ENCODE results near the gene KISS1. TPM values are rescaled to one million over a fixed set of nuclear protein-coding genes. Genes with fewer than 3 reads are reported as not detected.

KISS1 gene
- total RNA-seq, 6 donors from 2014 or later, result 0.91 to 6.5 TPM; not detected in 4

DNA sequence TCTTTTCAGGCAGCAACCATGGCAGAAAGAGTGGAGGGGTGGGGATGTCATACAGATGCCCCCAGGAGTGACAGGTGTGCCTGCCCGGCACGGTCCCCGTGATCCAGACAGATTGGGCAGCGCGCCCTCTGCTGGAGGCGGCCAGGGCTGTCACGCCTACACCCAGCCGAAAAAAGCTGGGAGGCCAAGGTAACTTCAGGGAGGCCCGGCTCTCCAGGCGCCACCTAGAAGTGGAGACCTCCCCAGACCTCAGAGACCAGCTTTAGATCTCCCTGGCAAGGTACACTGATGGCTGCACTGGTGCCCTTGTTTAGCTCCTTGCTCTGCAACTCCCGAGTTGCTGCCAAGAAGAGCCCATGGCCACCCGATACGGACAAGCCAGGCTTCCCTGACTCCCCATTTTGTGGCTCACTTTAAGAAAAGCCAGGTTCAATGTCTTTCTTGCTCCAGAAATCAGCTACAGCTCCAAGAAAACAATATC lies 10.9 kb upstream of the KISS1 start:
- Histone ChIP-seq H3K4me1 (peaks cover 0 to 5% (median 2%) of the 10 kb centered on the region in 4 donors), H3K27ac (no peak overlapping the region), H3K4me3 (no peak overlapping the region), H3K27me3 (no peaks in the 10 kb centered on the region), H3K36me3 (no peaks in the 10 kb centered on the region), H3K9me3 (no peaks in the 10 kb centered on the region)
- DNase-seq (peak; percentile 69 to 94), ATAC-seq (ENCODE audit: low FRiP score in 2 of 2) (peak; percentile 83 to 92)
- no peak for TF ChIP-seq EP300 (IDR thresholded peaks at IDR 0.05)
- TF ChIP-seq CTCF (IDR thresholded peaks at IDR 0.05), result peak; percentile 79 to 88 (median 85)
- WGBS, 2 donors, result 17 to 19% methylated on average over 9 to 13 of the region's 13 CpGs

DNA sequence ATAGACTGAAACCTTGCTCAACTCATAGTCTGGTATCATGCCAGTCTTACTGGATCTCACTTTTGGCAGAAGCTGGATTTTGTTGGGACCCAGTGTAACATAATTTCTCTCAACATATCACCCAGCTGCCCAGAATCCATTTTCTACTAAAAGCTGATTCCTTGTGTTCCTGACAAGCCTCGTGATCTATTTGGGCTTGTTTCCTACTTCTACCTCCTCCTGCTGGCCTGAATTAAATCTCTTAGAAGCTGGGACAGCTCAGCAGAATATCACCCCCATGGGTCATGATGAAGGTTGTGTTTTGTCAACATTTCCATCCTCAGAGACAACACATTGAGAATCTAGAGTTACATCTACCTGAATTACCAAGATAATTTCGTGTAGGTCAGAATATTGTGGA lies 9.8 kb upstream of the KISS1 start:
- no peak for ATAC-seq (ENCODE audit: low FRiP score in 2 of 2)
- Histone ChIP-seq H3K4me3 (no peak overlapping the region), H3K9me3 (no peaks in the 10 kb centered on the region), H3K27ac (no peak overlapping the region), H3K4me1 (peaks cover 0 to 5% (median 2%) of the 10 kb centered on the region in 4 donors), H3K27me3 (no peaks in the 10 kb centered on the region), H3K36me3 (no peaks in the 10 kb centered on the region)
- TF ChIP-seq EP300 (IDR thresholded peaks at IDR 0.05), result no peak
- no peak for TF ChIP-seq CTCF (IDR thresholded peaks at IDR 0.05)
- TF ChIP-seq POLR2A (IDR thresholded peaks at IDR 0.05), result no peak
- no peak for TF ChIP-seq POLR2AphosphoS5 (IDR thresholded peaks at IDR 0.05)
- 53 to 79% methylated on average over 2 of the region's 2 CpGs for WGBS, 2 donors
- no peak for DNase-seq

GRCh38 chr1:204205486-204205885 lies 9.2 kb upstream of the KISS1 start:
- H3K9me3 ChIP-seq, result no peaks in the 10 kb centered on the region
- DNase-seq, result no peak
- H3K27me3 ChIP-seq, result no peaks in the 10 kb centered on the region
- H3K4me3 ChIP-seq, result no peak overlapping the region
- no peak for ATAC-seq (ENCODE audit: low FRiP score in 2 of 2)
- no peaks in the 10 kb centered on the region for H3K36me3 ChIP-seq
- peaks cover 0 to 5% (median 2%) of the 10 kb centered on the region in 4 donors for H3K4me1 ChIP-seq
- H3K27ac ChIP-seq, result no peak overlapping the region
- TF ChIP-seq EP300 (IDR thresholded peaks at IDR 0.05), result no peak
- TF ChIP-seq POLR2A (IDR thresholded peaks at IDR 0.05), result no peak
- TF ChIP-seq POLR2AphosphoS5 (IDR thresholded peaks at IDR 0.05), result no peak
- no peak for TF ChIP-seq CTCF (IDR thresholded peaks at IDR 0.05)

DNA sequence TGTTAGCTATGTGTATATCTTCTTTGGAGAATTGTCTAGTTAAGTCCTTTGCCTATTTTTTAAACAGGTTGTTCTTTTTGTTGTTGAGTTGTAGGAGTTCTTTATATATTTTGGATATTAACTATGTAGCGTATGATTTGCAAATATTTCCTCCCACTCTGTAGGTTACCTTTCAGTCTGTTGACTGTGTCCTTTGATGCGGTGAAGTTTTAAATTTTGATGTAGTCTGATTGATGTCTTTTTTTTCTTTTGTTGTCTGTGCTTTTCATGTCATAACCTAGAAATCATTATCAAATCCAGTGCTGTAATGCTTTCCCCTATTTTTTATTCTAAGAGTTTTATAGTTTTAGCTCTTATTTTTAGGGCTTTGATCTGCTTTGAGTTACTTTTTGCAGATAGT lies 8.7 kb upstream of the KISS1 start:
- no peak overlapping the region for H3K4me3 ChIP-seq
- 90 to 94% methylated on average over 2 of the region's 2 CpGs for WGBS, 2 donors
- DNase-seq (no peak), ATAC-seq (ENCODE audit: low FRiP score in 2 of 2) (no peak)
- no peaks in the 10 kb centered on the region for H3K9me3 ChIP-seq
- H3K4me1 ChIP-seq, result peaks cover 0 to 5% (median 2%) of the 10 kb centered on the region in 4 donors
- TF ChIP-seq POLR2A (IDR thresholded peaks at IDR 0.05) (no peak), EP300 (IDR thresholded peaks at IDR 0.05) (no peak)
- H3K27ac ChIP-seq, result no peak overlapping the region
- H3K36me3 ChIP-seq, result no peaks in the 10 kb centered on the region
- no peaks in the 10 kb centered on the region for H3K27me3 ChIP-seq

DNA sequence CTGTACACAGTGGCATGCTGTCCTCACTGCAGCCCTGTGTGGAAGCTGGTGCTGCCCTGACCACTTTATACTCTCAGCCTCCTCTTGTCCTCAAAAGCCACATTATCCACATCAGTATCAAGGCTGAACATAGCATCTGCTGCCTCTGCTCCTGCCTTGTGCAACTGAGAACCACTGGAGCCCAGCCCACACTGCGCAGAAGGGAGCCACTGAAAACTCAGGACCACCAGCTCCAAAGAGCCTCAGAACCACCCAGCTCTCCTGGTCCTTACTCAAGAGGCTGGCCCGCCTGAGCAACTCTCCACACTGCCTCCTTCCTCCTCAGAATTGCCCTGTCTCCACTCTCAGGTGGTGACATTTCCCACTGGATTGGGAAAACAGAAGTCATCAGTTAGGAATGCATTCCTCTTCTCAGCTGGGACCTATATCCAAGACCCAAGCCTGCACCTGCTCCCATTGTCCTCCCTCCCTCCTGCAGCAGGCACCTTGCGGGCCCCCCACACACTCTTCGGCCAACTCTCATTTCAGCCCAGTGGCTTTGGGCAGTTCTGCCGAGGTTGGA lies 7.0 kb upstream of the KISS1 start:
- DNase-seq (no peak), ATAC-seq (ENCODE audit: low FRiP score in 2 of 2) (no peak)
- WGBS, 2 donors, result 85 to 88% methylated on average over 5 of the region's 5 CpGs
- no peaks in the 10 kb centered on the region for H3K27me3 ChIP-seq
- peaks cover 0 to 5% (median 2%) of the 10 kb centered on the region in 4 donors for H3K4me1 ChIP-seq
- no peak overlapping the region for H3K27ac ChIP-seq
- no peaks in the 10 kb centered on the region for H3K36me3 ChIP-seq
- no peak for TF ChIP-seq EP300 (IDR thresholded peaks at IDR 0.05)
- TF ChIP-seq POLR2A (IDR thresholded peaks at IDR 0.05), result no peak
- no peak for TF ChIP-seq CTCF (IDR thresholded peaks at IDR 0.05)
- no peak for TF ChIP-seq POLR2AphosphoS5 (IDR thresholded peaks at IDR 0.05)
- H3K4me3 ChIP-seq, result no peak overlapping the region
- no peaks in the 10 kb centered on the region for H3K9me3 ChIP-seq
